ENCODE results near the gene ADM2.
"Not testable (repeated sequence)": the region's sequence is repeated elsewhere in the genome, so short reads cannot be mapped to it uniquely, and the experiment has no call there.

- TF ChIP-seq CTCF, POLR2A (IDR thresholded peaks at IDR 0.05): not testable (repeated sequence)
These were observed 48.3 kb upstream of the ADM2 start for GRCh38 chr22:50432877-50433510.
